C4-2B (cell line): ENCODE results near the gene FAM210A.

ENCODE experiments used
- ZFX ChIP-seq: fragments of 450-650 bp; IDR thresholded peaks from 2 replicates; pipeline ENCODE4 v1.6.1; 2017
- TF ChIP-seq, protein P1 (sequence below): fragments of 450-650 bp; conservative IDR thresholded peaks from 2 replicates; pipeline ENCODE4 v1.5.1; 2017; ENCODE audit warnings: mild to moderate bottlenecking

- TF ChIP-seq, protein P1, sequence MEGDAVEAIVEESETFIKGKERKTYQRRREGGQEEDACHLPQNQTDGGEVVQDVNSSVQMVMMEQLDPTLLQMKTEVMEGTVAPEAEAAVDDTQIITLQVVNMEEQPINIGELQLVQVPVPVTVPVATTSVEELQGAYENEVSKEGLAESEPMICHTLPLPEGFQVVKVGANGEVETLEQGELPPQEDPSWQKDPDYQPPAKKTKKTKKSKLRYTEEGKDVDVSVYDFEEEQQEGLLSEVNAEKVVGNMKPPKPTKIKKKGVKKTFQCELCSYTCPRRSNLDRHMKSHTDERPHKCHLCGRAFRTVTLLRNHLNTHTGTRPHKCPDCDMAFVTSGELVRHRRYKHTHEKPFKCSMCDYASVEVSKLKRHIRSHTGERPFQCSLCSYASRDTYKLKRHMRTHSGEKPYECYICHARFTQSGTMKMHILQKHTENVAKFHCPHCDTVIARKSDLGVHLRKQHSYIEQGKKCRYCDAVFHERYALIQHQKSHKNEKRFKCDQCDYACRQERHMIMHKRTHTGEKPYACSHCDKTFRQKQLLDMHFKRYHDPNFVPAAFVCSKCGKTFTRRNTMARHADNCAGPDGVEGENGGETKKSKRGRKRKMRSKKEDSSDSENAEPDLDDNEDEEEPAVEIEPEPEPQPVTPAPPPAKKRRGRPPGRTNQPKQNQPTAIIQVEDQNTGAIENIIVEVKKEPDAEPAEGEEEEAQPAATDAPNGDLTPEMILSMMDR = no peak
- no peak for TF ChIP-seq ZFX
These were observed 100.4 kb downstream of the FAM210A start for GRCh38 chr18:13625843-13626543.
